Measurements from ENCODE around the gene PTPRO.

DNA sequence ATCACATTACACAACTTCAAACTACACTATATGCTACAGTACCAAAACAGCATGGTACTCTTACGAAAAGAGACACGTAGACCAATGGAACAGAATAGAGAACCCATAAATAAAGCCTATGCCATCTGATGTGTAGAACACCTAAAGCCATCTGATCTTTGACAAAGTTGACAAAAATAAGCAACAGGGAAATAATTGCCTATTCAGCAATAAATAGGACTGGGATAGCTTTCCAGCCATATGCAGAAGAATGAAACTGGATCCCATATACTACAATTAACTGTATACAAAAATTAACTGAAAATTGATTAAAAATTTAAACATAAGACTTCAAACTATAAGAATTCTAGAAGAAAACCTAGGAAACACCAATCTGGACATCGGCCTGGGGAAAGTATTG lies 120.7 kb downstream of the PTPRO start:
- TF ChIP-seq CTCF (IDR thresholded peaks at IDR 0.05) (no peak), POLR2AphosphoS5 (IDR thresholded peaks at IDR 0.05; ENCODE audit: insufficient read depth in 1 of 2, low read depth in 1 of 2) (no peak), POLR2A (IDR thresholded peaks at IDR 0.05) (no peak)
